Ovary (tissue), 3 donors: Measurements from ENCODE around the gene ASB1.

Experiments
- CTCF ChIP-seq, 3 donors: fragments of 450-650 bp in 2 of 3; fragments of 200-600 bp in 1 of 3; IDR thresholded peaks; one replicate each; pipeline versions ENCODE4 v1.5.1 to v1.8.0; 2016 to 2022; ENCODE audit warnings: antibody characterized with exemption in 3 of 3, mild to moderate bottlenecking in 1 of 3
- EP300 ChIP-seq: sonication (generic); formaldehyde crosslinking; IDR thresholded peaks from one replicate; pipeline ENCODE4 v1.6.1; 2017; ENCODE audit warnings: antibody characterized with exemption
- POLR2A ChIP-seq: fragments of 450-650 bp; IDR thresholded peaks from one replicate; pipeline ENCODE4 v1.6.1; 2017; ENCODE audit warnings: antibody characterized with exemption, mild to moderate bottlenecking, moderate library complexity
- donor health status: DM: no; HTN: no; CAD: no.

DNA sequence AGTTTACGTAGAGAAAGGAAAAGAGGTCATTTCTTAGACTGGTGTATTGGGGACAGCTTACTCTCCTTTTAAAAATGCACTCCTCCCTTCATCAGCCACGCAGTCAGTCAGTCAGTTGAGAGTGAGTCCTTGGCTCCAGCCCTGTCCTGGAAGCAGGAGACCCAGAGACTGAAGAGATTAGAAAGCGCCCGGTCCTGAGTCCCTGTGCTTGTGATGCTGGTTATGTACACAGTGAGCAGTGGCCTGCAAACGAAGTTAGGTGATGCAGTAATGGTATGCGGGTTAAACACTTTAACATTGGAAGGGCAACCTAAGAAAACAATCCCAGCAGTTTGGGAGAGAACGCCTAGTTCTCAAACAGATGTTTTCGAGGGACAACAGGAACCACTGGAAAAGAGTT is 6.3 kb upstream of the ASB1 start:
- TF ChIP-seq CTCF (IDR thresholded peaks at IDR 0.05) (no peak), POLR2A (no peak), EP300 (no peak)
